OCI-LY7 (cell line): ENCODE results near the gene CAPSL.

Experiments used
- EZH2phosphoT487 ChIP-seq: fragments of 200-600 bp; sonication (generic); IDR thresholded peaks from 2 replicates; pipeline ENCODE4 v1.6.1; 2018; ENCODE audit warnings: low read depth, borderline replicate concordance, mild to moderate bottlenecking, mixed run types, antibody characterized with exemption, low read length, moderate library complexity, mixed read lengths
- TF ChIP-seq, protein P1 (sequence below): fragments of 200-600 bp; sonication (generic); conservative IDR thresholded peaks from 2 replicates; pipeline ENCODE4 v1.5.1; 2014; ENCODE audit warnings: mild to moderate bottlenecking, antibody characterized with exemption, low read length, moderate library complexity, mixed read lengths

DNA sequence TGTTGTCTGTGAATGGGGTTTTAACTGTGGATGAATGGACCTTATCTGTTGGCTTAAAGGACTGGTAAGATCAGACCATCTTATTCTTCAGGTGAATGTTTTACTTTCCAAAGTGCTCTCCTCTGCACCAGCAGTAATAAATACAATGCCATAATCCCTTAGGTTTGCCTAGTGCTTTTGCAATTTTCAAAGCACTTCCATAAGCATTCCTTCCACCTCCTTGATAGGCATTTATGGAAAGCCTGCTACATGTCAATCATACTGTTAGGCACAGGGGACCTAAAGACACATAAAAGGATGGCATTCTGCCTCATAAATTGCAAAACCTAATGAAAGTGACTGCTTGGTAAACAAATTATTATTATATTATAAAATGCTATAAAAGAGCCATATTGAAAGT, 60.3 kb downstream of the CAPSL start:
- TF ChIP-seq, protein P1, sequence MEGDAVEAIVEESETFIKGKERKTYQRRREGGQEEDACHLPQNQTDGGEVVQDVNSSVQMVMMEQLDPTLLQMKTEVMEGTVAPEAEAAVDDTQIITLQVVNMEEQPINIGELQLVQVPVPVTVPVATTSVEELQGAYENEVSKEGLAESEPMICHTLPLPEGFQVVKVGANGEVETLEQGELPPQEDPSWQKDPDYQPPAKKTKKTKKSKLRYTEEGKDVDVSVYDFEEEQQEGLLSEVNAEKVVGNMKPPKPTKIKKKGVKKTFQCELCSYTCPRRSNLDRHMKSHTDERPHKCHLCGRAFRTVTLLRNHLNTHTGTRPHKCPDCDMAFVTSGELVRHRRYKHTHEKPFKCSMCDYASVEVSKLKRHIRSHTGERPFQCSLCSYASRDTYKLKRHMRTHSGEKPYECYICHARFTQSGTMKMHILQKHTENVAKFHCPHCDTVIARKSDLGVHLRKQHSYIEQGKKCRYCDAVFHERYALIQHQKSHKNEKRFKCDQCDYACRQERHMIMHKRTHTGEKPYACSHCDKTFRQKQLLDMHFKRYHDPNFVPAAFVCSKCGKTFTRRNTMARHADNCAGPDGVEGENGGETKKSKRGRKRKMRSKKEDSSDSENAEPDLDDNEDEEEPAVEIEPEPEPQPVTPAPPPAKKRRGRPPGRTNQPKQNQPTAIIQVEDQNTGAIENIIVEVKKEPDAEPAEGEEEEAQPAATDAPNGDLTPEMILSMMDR: no peak
- no peak for TF ChIP-seq EZH2phosphoT487
